Measurements from ENCODE around the gene AS3MT. TPM values are rescaled to one million over a fixed set of nuclear protein-coding genes. Genes with fewer than 3 reads are reported as not detected.
"Not testable (repeated sequence)": the region's sequence is repeated elsewhere in the genome, so short reads cannot be mapped to it uniquely, and the experiment has no call there.

Gene AS3MT
- polyA plus RNA-seq, 3 donors: 2.6 to 17.0 (median 7.3) TPM

GRCh38 chr10:102914781-102915180, 45.5 kb downstream of the AS3MT start:
- 37 to 84% (median 44%) methylated on average over 1 of the region's 1 CpG for WGBS, 3 donors
- no peak overlapping the region for H3K27ac ChIP-seq (ENCODE audit: low read depth, low read length)

- 77 to 86% (median 80%) methylated on average over 7 of the region's 7 CpGs for WGBS, 3 donors
Observed at GRCh38 chr10:102916173-102916572, 46.9 kb downstream of the AS3MT start.

GRCh38 chr10:102917314-102917961, 48.2 kb downstream of the AS3MT start:
- no peak overlapping the region for H3K27ac ChIP-seq (ENCODE audit: low read depth, low read length)
- WGBS, 3 donors: 0 to 1% (median 0%) methylated on average over 44 to 45 of the region's 45 CpGs

More at GRCh38 chr10:102916173-102916572, 46.9 kb downstream of the AS3MT start:
- H3K27ac ChIP-seq (ENCODE audit: low read depth, low read length): no peak overlapping the region

DNA sequence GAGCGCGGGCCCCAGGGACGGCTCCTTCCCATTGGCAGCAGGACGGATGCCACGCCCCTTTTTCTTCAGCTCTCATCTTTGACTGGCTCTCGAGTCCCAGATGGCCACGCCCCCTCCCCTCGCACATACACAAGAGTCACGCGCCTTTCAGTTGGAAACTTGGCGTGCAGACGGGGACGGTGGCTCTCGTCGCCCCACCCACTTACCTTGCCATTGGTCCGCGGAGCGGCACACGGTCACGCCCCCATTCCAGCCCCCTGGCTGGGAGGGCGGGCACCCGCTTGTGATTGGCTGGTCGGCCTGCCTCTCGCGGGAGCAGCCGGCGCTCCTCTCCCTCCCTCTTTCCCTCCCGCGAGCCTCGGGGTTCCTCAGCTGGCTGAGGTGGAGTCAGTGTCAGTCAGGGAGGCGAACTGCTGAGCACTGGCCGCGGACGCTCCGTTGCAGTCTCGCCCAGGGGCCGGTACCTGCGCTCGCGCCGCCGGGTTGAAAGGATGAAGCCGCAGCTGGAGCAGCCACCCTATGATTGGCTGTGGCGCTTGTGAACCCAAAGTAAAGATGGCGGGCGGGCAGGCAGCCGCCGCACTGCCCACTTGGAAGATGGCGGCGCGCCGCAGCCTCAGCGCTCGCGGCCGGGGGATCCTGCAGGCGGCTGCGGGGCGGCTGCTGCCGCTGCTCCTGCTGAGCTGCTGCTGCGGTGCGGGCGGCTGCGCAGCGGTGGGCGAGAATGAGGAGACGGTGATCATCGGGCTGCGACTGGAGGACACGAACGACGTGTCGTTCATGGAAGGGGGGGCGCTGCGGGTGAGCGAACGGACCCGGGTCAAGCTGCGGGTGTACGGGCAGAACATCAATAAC, 48.9 kb downstream of the AS3MT start, which contains the start of gene CNNM2:
Gene CNNM2, plus strand, starts transcription at position 333 of the 855 bp plus-strand sequence. Its CDS starts 187 bp downstream, at position 520.
- 0% methylated on average over 71 to 80 of the region's 80 CpGs for WGBS, 3 donors
- H3K27ac ChIP-seq (ENCODE audit: low read depth, low read length): no peak within 1 kb of the TSS

DNA sequence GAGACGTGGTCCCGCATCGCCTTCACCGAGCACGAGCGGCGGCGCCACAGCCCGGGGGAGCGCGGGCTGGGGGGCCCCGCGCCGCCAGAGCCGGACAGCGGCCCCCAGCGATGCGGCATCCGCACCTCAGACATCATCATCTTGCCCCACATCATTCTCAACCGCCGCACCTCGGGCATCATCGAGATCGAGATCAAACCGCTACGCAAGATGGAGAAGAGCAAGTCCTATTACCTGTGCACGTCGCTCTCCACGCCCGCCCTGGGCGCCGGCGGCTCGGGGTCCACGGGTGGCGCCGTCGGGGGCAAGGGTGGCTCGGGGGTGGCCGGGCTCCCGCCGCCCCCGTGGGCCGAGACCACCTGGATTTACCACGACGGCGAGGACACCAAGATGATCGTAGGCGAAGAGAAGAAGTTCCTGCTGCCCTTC, 49.6 kb downstream of the AS3MT start:
- WGBS, 3 donors: 0 to 1% (median 1%) methylated on average over 32 to 49 of the region's 49 CpGs
- H3K27ac ChIP-seq (ENCODE audit: low read depth, low read length): no peak overlapping the region

GRCh38 chr10:102919246-102919959, 50.1 kb downstream of the AS3MT start:
- WGBS, 3 donors: 24 to 33% (median 28%) methylated on average over 46 to 47 of the region's 47 CpGs
- no peak overlapping the region for H3K27ac ChIP-seq (ENCODE audit: low read depth, low read length)

DNA sequence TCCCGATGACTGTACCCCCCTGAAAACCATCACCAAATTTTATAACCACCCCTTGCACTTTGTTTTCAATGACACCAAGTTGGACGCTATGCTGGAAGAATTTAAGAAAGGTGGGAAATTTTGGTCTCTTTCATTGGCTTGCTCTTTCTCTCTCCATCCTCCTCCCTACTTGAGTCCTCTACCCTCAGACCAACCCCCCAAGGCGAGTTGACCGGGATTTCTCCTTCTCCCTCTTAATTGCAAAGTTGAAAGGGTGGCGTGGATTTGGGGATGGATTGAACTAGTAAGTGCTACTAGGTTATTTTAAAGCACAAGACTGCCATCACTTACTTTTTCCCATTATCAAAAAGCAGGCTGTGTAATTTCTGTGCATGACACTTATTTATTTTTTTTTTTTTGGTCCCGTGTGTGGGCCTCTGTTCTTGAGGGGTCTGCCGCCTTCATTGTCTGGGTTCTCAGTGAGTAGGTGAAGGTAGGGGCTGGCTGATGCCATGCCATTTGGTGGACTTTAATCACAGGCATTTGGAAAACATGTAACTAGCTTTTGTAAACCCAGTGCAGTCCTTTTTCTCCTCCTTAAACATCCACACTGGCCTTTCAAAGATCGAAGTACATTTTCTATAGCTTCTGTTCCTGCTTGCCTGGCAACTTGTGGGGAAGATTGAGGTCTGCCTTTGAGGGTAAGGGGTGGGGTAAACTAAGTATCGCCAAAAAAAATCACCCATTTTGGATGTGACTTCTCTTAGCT, 50.9 kb downstream of the AS3MT start:
- 61 to 66% (median 62%) methylated on average over 9 of the region's 9 CpGs for WGBS, 3 donors
- no peak overlapping the region for H3K27ac ChIP-seq (ENCODE audit: low read depth, low read length)

DNA sequence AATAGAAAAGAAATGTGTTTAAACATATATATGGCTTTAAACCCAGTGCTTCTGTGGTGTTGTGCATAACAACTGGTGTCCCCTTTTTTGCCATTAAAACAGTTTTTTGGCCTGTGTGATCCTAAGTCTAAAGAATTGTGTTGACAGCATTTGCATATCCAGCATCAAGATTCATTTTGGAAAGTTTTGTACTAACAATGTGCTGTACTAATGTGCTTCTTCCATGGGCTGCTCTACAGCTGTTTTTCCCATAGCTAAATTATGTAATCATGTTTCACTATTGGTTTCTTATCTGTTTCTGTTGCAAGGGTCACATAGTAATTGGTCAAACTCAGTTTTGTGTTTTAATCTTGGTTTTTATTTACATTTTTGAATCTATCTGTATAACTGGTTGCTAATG, 54.3 kb downstream of the AS3MT start:
- H3K27ac ChIP-seq (ENCODE audit: low read depth, low read length): no peak overlapping the region

- no peak overlapping the region for H3K27ac ChIP-seq (ENCODE audit: low read depth, low read length)
- WGBS, 3 donors: 93 to 95% (median 93%) methylated on average over 6 of the region's 6 CpGs
Observed at GRCh38 chr10:102926842-102927241, 57.6 kb downstream of the AS3MT start.

GRCh38 chr10:102927311-102928010, 58.2 kb downstream of the AS3MT start:
- no peak overlapping the region for H3K27ac ChIP-seq (ENCODE audit: low read depth, low read length)
- WGBS, 3 donors: 52 to 90% (median 62%) methylated on average over 12 of the region's 12 CpGs

DNA sequence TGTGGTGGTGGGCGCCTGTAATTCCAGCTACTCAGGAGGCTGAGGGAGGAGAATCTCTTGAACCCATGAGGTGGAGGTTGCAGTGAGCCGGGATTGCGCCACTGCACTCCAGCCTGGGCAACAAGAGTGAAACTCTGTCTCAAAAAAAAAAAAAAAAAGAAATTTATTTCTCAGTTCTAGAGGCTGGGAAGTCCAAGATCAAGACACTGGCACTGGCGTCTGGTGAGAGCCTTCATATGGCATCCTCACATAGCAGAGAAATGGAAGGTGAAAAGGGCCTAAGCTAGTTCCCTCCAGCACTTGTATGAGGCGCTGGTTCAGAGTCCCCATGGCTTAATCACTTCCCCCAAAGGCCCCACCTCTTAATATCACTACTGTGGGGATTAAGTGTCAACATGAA, 59.2 kb downstream of the AS3MT start:
- H3K27ac ChIP-seq (ENCODE audit: low read depth, low read length): not testable (repeated sequence)
- WGBS, 3 donors: 98 to 100% (median 99%) methylated on average over 5 of the region's 5 CpGs

DNA sequence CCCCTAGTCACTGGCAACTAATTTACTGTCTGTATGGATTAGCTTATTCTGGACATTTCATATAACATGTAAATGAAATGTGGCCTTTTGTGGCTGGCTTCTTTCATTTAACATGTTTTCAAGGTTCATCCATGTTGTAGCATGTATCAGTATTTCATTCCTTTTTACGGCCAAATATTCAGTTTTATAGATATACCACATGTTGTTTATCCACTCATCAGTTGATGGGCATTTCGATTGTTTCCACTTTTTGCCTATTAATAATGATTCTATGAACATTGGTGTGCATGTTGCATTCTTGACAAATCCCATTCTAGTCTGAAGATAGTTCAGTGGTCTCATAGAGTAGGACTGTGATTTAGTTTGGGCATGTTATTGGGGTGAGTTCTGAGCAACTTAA, 61.5 kb downstream of the AS3MT start:
- WGBS, 3 donors: 89 to 96% (median 95%) methylated on average over 2 of the region's 2 CpGs
- H3K27ac ChIP-seq (ENCODE audit: low read depth, low read length): no peak overlapping the region

- WGBS, 3 donors: 78 to 90% (median 82%) methylated on average over 5 of the region's 5 CpGs
Observed at GRCh38 chr10:102931643-102932042, 62.4 kb downstream of the AS3MT start.

GRCh38 chr10:102935505-102935904, 66.2 kb downstream of the AS3MT start:
- WGBS, 3 donors: 95 to 97% (median 95%) methylated on average over 4 of the region's 4 CpGs
- H3K27ac ChIP-seq (ENCODE audit: low read depth, low read length): no peak overlapping the region

More at GRCh38 chr10:102931643-102932042, 62.4 kb downstream of the AS3MT start:
- H3K27ac ChIP-seq (ENCODE audit: low read depth, low read length): no peak overlapping the region

DNA sequence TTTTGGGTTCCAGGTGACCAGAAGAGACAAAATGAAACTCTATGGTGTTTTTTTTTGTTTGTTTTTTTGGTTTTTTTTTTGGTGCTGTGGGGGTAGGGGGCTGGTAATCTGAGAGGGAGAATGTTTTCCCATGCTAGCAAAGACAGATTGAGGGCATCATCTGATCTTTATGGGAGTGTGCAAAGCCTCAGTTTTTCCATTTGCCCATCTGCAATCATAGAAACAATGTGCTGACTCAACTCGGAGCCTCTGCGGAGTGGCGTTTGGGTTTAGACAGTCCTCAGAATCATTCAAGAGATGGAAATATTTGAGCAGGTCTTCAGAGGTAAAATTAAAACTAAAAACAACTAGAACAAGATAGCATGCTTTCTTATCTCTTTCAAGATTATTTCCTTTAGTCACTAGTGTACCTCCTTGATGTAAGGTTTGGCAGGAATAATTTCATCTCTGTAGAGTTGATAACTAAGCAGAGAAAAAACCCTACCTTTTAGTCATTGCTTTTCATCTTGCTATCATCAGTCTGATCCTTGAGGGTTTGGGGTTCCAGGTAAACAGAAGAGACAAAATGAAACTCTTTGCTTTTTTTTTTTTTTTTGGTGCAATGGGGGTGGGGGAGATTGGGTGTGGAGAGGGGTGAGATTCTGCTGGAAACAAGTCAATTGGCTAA, 66.8 kb downstream of the AS3MT start:
- WGBS, 3 donors: 72 to 95% (median 87%) methylated on average over 3 of the region's 3 CpGs
- H3K27ac ChIP-seq (ENCODE audit: low read depth, low read length): no peak overlapping the region

- 91 to 98% (median 94%) methylated on average over 3 of the region's 3 CpGs for WGBS, 3 donors
- no peak overlapping the region for H3K27ac ChIP-seq (ENCODE audit: low read depth, low read length)
Observed at GRCh38 chr10:102941401-102941800, 72.1 kb downstream of the AS3MT start.

GRCh38 chr10:102945449-102945848, 76.2 kb downstream of the AS3MT start:
- 84 to 93% (median 88%) methylated on average over 3 of the region's 3 CpGs for WGBS, 3 donors
- no peak overlapping the region for H3K27ac ChIP-seq (ENCODE audit: low read depth, low read length)
